Measurements from ENCODE around the gene HHEX. TPM values are rescaled to one million over a fixed set of nuclear protein-coding genes. Genes with fewer than 3 reads are reported as not detected.

The HHEX gene
- total RNA-seq, 1 donor from 2014 or later: 0.32 TPM

GRCh38 chr10:92696606-92697383 lies 7.0 kb downstream of the HHEX start:
- Mint-ChIP-seq H3K4me1 (ENCODE audit: low read depth) (peaks cover 21% of the 10 kb centered on the region), H3K27me3 (ENCODE audit: low read depth) (peaks cover 77% of the 10 kb centered on the region), H3K27ac (no peak overlapping the region), H3K4me3 (ENCODE audit: low read depth) (no peak overlapping the region), H3K36me3 (ENCODE audit: low read depth) (no peaks in the 10 kb centered on the region), H3K9me3 (no peaks in the 10 kb centered on the region)
- no peak for DNase-seq (ENCODE audit: low spot score)
- intact Hi-C loops (cut with micrococcal nuclease): no loop called here

- intact Hi-C loops (cut with micrococcal nuclease): no loop called here
- no peaks in the 10 kb centered on the region for H3K36me3 Mint-ChIP-seq (ENCODE audit: low read depth)
- no peak for DNase-seq (ENCODE audit: low spot score)
- H3K4me3 Mint-ChIP-seq (ENCODE audit: low read depth): peak overlapping the region; percentile 13
- H3K27ac Mint-ChIP-seq: no peak overlapping the region
- peaks cover 20% of the 10 kb centered on the region for H3K4me1 Mint-ChIP-seq (ENCODE audit: low read depth)
- H3K9me3 Mint-ChIP-seq: no peaks in the 10 kb centered on the region
- H3K27me3 Mint-ChIP-seq (ENCODE audit: low read depth): peaks cover 76% of the 10 kb centered on the region
Observed at GRCh38 chr10:92697663-92698511, 8.1 kb downstream of the HHEX start.

- no peaks in the 10 kb centered on the region for H3K9me3 Mint-ChIP-seq
- intact Hi-C loops (cut with micrococcal nuclease): no loop called here
- H3K4me3 Mint-ChIP-seq (ENCODE audit: low read depth): peak overlapping the region; percentile 69
- peaks cover 20% of the 10 kb centered on the region for H3K4me1 Mint-ChIP-seq (ENCODE audit: low read depth)
- H3K36me3 Mint-ChIP-seq (ENCODE audit: low read depth): no peaks in the 10 kb centered on the region
- DNase-seq (ENCODE audit: low spot score): no peak
- peaks cover 74% of the 10 kb centered on the region for H3K27me3 Mint-ChIP-seq (ENCODE audit: low read depth)
- no peak overlapping the region for H3K27ac Mint-ChIP-seq
Observed at GRCh38 chr10:92699193-92699517, 9.4 kb downstream of the HHEX start.

GRCh38 chr10:92699518-92700381 lies 10.0 kb downstream of the HHEX start:
- intact Hi-C loops (cut with micrococcal nuclease): no loop called here
- Mint-ChIP-seq H3K27ac (no peak overlapping the region), H3K36me3 (ENCODE audit: low read depth) (no peaks in the 10 kb centered on the region), H3K27me3 (ENCODE audit: low read depth) (peaks cover 70% of the 10 kb centered on the region), H3K9me3 (no peaks in the 10 kb centered on the region), H3K4me1 (ENCODE audit: low read depth) (peaks cover 20% of the 10 kb centered on the region), H3K4me3 (ENCODE audit: low read depth) (peak overlapping the region; percentile 74)
- no peak for DNase-seq (ENCODE audit: low spot score)

- H3K9me3 Mint-ChIP-seq: no peaks in the 10 kb centered on the region
- H3K4me1 Mint-ChIP-seq (ENCODE audit: low read depth): peaks cover 20% of the 10 kb centered on the region
- intact Hi-C loops (cut with micrococcal nuclease): no loop called here
- no peaks in the 10 kb centered on the region for H3K36me3 Mint-ChIP-seq (ENCODE audit: low read depth)
- H3K27me3 Mint-ChIP-seq (ENCODE audit: low read depth): peaks cover 59% of the 10 kb centered on the region
- no peak overlapping the region for H3K27ac Mint-ChIP-seq
- no peak overlapping the region for H3K4me3 Mint-ChIP-seq (ENCODE audit: low read depth)
- no peak for DNase-seq (ENCODE audit: low spot score)
Observed at GRCh38 chr10:92702301-92702916, 12.7 kb downstream of the HHEX start.

- Mint-ChIP-seq H3K27me3 (ENCODE audit: low read depth) (peaks cover 26% of the 10 kb centered on the region), H3K4me3 (ENCODE audit: low read depth) (no peak overlapping the region), H3K4me1 (ENCODE audit: low read depth) (peaks cover 3% of the 10 kb centered on the region), H3K27ac (no peak overlapping the region), H3K36me3 (ENCODE audit: low read depth) (no peaks in the 10 kb centered on the region), H3K9me3 (no peaks in the 10 kb centered on the region)
- intact Hi-C loops (cut with micrococcal nuclease): no loop called here
- DNase-seq (ENCODE audit: low spot score): no peak
Observed at GRCh38 chr10:92712016-92712889, 22.5 kb downstream of the HHEX start.

GRCh38 chr10:92714152-92714845 lies 24.5 kb downstream of the HHEX start:
- H3K4me3 Mint-ChIP-seq (ENCODE audit: low read depth): no peak overlapping the region
- H3K36me3 Mint-ChIP-seq (ENCODE audit: low read depth): no peaks in the 10 kb centered on the region
- DNase-seq (ENCODE audit: low spot score): no peak
- no peak overlapping the region for H3K27ac Mint-ChIP-seq
- intact Hi-C loops (cut with micrococcal nuclease): no loop called here
- H3K9me3 Mint-ChIP-seq: no peaks in the 10 kb centered on the region
- peaks cover 3% of the 10 kb centered on the region for H3K4me1 Mint-ChIP-seq (ENCODE audit: low read depth)
- peaks cover 25% of the 10 kb centered on the region for H3K27me3 Mint-ChIP-seq (ENCODE audit: low read depth)

- H3K4me3 Mint-ChIP-seq (ENCODE audit: low read depth): no peak overlapping the region
- H3K27ac Mint-ChIP-seq: no peak overlapping the region
- DNase-seq (ENCODE audit: low spot score): no peak
Observed at GRCh38 chr10:92714872-92715271, 25.1 kb downstream of the HHEX start.

GRCh38 chr10:92719991-92720830 lies 30.5 kb downstream of the HHEX start:
- H3K4me1 Mint-ChIP-seq (ENCODE audit: low read depth): no peaks in the 10 kb centered on the region
- H3K27me3 Mint-ChIP-seq (ENCODE audit: low read depth): peaks cover 28% of the 10 kb centered on the region
- H3K9me3 Mint-ChIP-seq: no peaks in the 10 kb centered on the region
- no peak for DNase-seq (ENCODE audit: low spot score)
- intact Hi-C loops (cut with micrococcal nuclease): no loop called here
- H3K36me3 Mint-ChIP-seq (ENCODE audit: low read depth): no peaks in the 10 kb centered on the region
- no peak overlapping the region for H3K27ac Mint-ChIP-seq
- no peak overlapping the region for H3K4me3 Mint-ChIP-seq (ENCODE audit: low read depth)

More at GRCh38 chr10:92714872-92715271, 25.1 kb downstream of the HHEX start:
- intact Hi-C loops (cut with micrococcal nuclease): no loop called here
- Mint-ChIP-seq H3K27me3 (ENCODE audit: low read depth) (peaks cover 26% of the 10 kb centered on the region), H3K4me1 (ENCODE audit: low read depth) (peaks cover 3% of the 10 kb centered on the region), H3K36me3 (ENCODE audit: low read depth) (no peaks in the 10 kb centered on the region), H3K9me3 (no peaks in the 10 kb centered on the region)

GRCh38 chr10:92720831-92721165 lies 31.0 kb downstream of the HHEX start:
- Mint-ChIP-seq H3K36me3 (ENCODE audit: low read depth) (no peaks in the 10 kb centered on the region), H3K27ac (no peak overlapping the region), H3K9me3 (no peaks in the 10 kb centered on the region), H3K4me1 (ENCODE audit: low read depth) (no peaks in the 10 kb centered on the region), H3K4me3 (ENCODE audit: low read depth) (no peak overlapping the region), H3K27me3 (ENCODE audit: low read depth) (peaks cover 31% of the 10 kb centered on the region)
- DNase-seq (ENCODE audit: low spot score): no peak
- intact Hi-C loops (cut with micrococcal nuclease): no loop called here

GRCh38 chr10:92722349-92722748 lies 32.6 kb downstream of the HHEX start:
- H3K4me1 Mint-ChIP-seq (ENCODE audit: low read depth): no peaks in the 10 kb centered on the region
- no peak overlapping the region for H3K4me3 Mint-ChIP-seq (ENCODE audit: low read depth)
- no peaks in the 10 kb centered on the region for H3K9me3 Mint-ChIP-seq
- H3K27me3 Mint-ChIP-seq (ENCODE audit: low read depth): peaks cover 33% of the 10 kb centered on the region
- intact Hi-C loops (cut with micrococcal nuclease): no loop called here
- H3K36me3 Mint-ChIP-seq (ENCODE audit: low read depth): no peaks in the 10 kb centered on the region
- H3K27ac Mint-ChIP-seq: no peak overlapping the region
- DNase-seq (ENCODE audit: low spot score): no peak
